Astrocyte (in vitro differentiated cells and primary cell): ENCODE data around the gene MC2R.

Experiments
- CTCF ChIP-seq: IDR thresholded peaks from 2 replicates; pipeline ENCODE4 v1.5.1; 2011; ENCODE audit warnings: low read depth, mild to moderate bottlenecking, inconsistent platforms, low read length, moderate library complexity; ENCODE audit not compliant: insufficient read depth
- EZH2 ChIP-seq: IDR thresholded peaks from 2 replicates; pipeline ENCODE4 v1.6.1; 2012; ENCODE audit warnings: mild to moderate bottlenecking, low read length, inconsistent platforms; ENCODE audit not compliant: insufficient read depth

- TF ChIP-seq CTCF (no peak), EZH2 (no peak)
These were observed 65.5 kb downstream of the MC2R start for GRCh38 chr18:13849791-13850190.
